SK-N-MC (cell line): ENCODE results near the gene PCDH15.

Experiments used
- EZH2 ChIP-seq: fragments of 200-600 bp; sonication (generic); IDR thresholded peaks from one replicate; pipeline ENCODE4 v1.6.1; 2017; ENCODE audit warnings: antibody characterized with exemption
- FOXP2 ChIP-seq: optimal IDR thresholded peaks from 2 replicates; pipeline ENCODE3; 2011; ENCODE audit warnings: mild to moderate bottlenecking, moderate library complexity; ENCODE audit not compliant: insufficient read depth; ENCODE audit errors: extremely low read length, control extremely low read depth
- POLR2AphosphoS5 ChIP-seq: IDR thresholded peaks from 2 replicates; pipeline ENCODE4 v1.6.1; 2012; ENCODE audit warnings: mild to moderate bottlenecking, low read depth, low read length, borderline replicate concordance

DNA sequence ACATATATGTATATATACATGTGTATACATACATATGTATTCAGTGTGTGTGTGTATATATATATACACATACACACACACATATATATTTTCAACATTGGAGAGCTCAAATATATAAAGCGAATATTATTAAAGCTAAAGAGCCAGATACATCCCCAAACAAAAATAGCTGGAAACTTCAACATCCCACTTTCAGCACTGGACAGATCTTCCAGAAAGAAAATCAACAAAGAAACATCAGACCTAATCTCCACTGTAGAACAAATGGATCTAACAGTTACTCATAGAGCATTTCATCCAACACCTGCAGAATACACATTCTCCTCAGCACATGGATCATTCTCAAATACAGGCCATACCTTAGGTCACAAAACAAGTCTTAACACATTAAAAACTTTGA, 799.0 kb downstream of the PCDH15 start:
- TF ChIP-seq POLR2AphosphoS5, result no peak
- no peak for TF ChIP-seq EZH2
- TF ChIP-seq FOXP2, result no peak
